Neural progenitor cell (in vitro differentiated cells): ENCODE results near the gene RNF26.

Experiments
- EZH2 ChIP-seq: fragments of 200-600 bp; sonication (generic); IDR thresholded peaks from 2 replicates; pipeline ENCODE4 v1.6.1; 2017; ENCODE audit warnings: antibody characterized with exemption, mild to moderate bottlenecking, moderate library complexity
- TF ChIP-seq, protein P1 (sequence below): fragments of 200-600 bp; sonication (generic); IDR thresholded peaks from 2 replicates; pipeline ENCODE4 v1.5.1; 2017; ENCODE audit warnings: antibody characterized with exemption, mild to moderate bottlenecking

DNA sequence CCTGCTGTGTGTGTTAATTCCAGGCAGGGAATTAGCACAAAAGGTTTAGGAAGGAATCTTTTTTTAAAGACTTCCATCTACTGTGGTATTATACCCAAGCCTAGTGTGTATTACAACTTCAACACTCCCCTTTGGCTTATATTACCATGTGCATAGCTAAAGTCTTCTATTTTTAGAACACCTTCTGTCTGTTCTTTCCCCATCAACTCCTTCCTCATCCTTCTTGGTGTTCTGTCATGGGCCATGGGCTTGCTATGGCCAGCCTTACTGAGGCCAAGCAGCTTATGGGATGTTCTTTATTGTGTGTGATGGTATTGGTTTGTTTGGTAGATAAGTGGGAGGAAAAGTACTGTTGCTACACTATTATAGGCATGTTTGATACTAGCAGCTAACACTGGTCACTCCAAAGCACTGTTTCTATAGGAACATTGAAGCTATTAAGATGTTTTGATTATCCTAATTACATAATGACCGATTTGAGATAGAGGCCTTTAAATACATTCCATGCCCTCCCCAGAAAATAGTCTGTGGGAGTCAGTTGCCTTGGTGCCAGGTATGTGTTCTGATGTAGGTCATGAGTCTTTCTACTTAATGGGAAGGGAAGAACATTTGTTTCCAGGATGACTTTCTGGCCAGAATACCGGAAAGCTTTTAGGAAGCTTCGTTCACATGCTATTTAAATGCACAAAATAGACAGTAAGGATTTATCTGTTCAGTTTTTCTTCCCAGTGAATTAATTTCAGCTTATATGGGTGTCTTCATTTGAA is 33.9 kb upstream of the RNF26 start:
- TF ChIP-seq EZH2: no peak
- TF ChIP-seq, protein P1, sequence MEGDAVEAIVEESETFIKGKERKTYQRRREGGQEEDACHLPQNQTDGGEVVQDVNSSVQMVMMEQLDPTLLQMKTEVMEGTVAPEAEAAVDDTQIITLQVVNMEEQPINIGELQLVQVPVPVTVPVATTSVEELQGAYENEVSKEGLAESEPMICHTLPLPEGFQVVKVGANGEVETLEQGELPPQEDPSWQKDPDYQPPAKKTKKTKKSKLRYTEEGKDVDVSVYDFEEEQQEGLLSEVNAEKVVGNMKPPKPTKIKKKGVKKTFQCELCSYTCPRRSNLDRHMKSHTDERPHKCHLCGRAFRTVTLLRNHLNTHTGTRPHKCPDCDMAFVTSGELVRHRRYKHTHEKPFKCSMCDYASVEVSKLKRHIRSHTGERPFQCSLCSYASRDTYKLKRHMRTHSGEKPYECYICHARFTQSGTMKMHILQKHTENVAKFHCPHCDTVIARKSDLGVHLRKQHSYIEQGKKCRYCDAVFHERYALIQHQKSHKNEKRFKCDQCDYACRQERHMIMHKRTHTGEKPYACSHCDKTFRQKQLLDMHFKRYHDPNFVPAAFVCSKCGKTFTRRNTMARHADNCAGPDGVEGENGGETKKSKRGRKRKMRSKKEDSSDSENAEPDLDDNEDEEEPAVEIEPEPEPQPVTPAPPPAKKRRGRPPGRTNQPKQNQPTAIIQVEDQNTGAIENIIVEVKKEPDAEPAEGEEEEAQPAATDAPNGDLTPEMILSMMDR: no peak
